Gastrocnemius medialis (tissue), 4 donors: ENCODE data around the gene ZNF292. TPM values are rescaled to one million over a fixed set of nuclear protein-coding genes. Genes with fewer than 3 reads are reported as not detected.

Experiments used
- ATAC-seq, 2 donors: fragments of 150-250 bp; one replicate each; pipeline ENCODE4 v1.9.1; 2016
- DNase-seq, 2 donors: peaks; one replicate each; pipeline ENCODE4 v3.0.0-alpha.2; 2019
- H3K27ac ChIP-seq, 4 donors: fragments of 200-600 bp; sonication (generic); 1 replicate in 1 of 4; 2 replicates in 3 of 4; pipeline ENCODE4 v1.5.1; 2016 to 2018; ENCODE audit warnings: mild to moderate bottlenecking in 2 of 4, moderate library complexity in 1 of 4
- H3K27me3 ChIP-seq, 3 donors: fragments of 200-600 bp; sonication (generic) in 2 of 3; 1 replicate in 1 of 3; 2 replicates in 2 of 3; pipeline versions ENCODE4 v1.5.1 to v1.6.0; 2016 to 2019; ENCODE audit warnings: mild to moderate bottlenecking in 1 of 3, moderate library complexity in 1 of 3
- H3K36me3 ChIP-seq, 2 donors: fragments of 200-600 bp; sonication (generic) in 1 of 2; one replicate each; pipeline ENCODE4 v1.5.1; 2017 to 2018
- H3K4me1 ChIP-seq, 2 donors: fragments of 200-600 bp; sonication (generic) in 1 of 2; one replicate each; pipeline ENCODE4 v1.5.1; 2016 to 2017; ENCODE audit warnings: mild to moderate bottlenecking in 2 of 2
- H3K4me3 ChIP-seq, 4 donors: fragments of 200-600 bp; sonication (generic) in 3 of 4; 1 replicate in 1 of 4; 2 replicates in 3 of 4; pipeline ENCODE4 v1.5.1; 2016 to 2019; ENCODE audit warnings: mild to moderate bottlenecking in 2 of 4
- H3K9me3 ChIP-seq, 3 donors: fragments of 200-600 bp; sonication (generic) in 2 of 3; 1 replicate in 1 of 3; 2 replicates in 2 of 3; pipeline ENCODE4 v1.5.1; 2016 to 2019
- POLR2A ChIP-seq, 2 donors: fragments of 450-650 bp; IDR thresholded peaks; one replicate each; pipeline ENCODE4 v1.6.1; 2017; ENCODE audit warnings: antibody characterized with exemption in 2 of 2, mild to moderate bottlenecking in 2 of 2, moderate library complexity in 2 of 2
- in situ Hi-C, 4 donors: fragments of 200-750 bp; cut with MboI; loops; one replicate each; pipeline versions ENCODE4 v1.15.0 to v1.8.0; 2017; ENCODE audit warnings: low sequenced_read_pairs in 4 of 4
- intact Hi-C: fragments of 100-400 bp; cut with DNase I; formaldehyde crosslinking; loops from one replicate; pipeline ENCODE4 v1.15.1; 2023; ENCODE audit warnings: low total_unique reads
- total RNA-seq, 4 donors: library from RNA; depleted of rRNA; stranded (reverse); fragments of >200 nt; gene quantifications; one replicate each; pipeline versions ENCODE4 v1.1.0 to v1.2.3, GENCODE V29; 2016
- TF ChIP-seq, protein P1 (sequence below), 5 experiments: fragments of 450-650 bp in 3 of 5; fragments of 200-600 bp in 2 of 5; sonication (generic) in 2 of 5; IDR thresholded peaks in 4 of 5; conservative IDR thresholded peaks in 1 of 5; 1 replicate in 4 of 5; 2 replicates in 1 of 5; pipeline ENCODE4 v1.5.1; 2016 to 2019; ENCODE audit warnings: antibody characterized with exemption in 5 of 5, mild to moderate bottlenecking in 3 of 5, moderate library complexity in 3 of 5

The ZNF292 gene
- total RNA-seq, 4 donors from 2014 or later, result 10.7 to 21.7 (median 11.5) TPM

DNA sequence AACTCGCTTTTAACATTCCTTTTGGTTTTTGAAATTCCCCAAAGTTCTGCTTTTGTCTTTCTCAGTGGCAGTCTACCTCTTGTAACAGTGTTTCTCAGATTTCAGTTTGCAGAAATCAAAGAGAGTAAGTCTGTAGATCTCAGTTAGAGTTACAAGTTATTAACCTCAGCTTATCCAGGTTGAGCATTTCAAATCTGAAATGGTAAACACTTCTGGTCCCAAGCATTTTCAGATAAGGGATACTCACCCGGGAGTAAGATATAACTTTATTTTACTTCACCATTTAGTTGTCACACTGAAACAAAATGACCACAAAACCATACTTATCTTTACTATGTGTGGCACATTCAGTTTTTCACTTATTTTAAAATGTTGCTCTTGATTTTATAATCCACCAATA, 9.8 kb downstream of the ZNF292 start:
- Histone ChIP-seq H3K4me1 (peaks cover 22 to 36% of the 10 kb centered on the region in 2 donors), H3K36me3 (no peaks in the 10 kb centered on the region), H3K9me3 (no peaks in the 10 kb centered on the region), H3K27me3 (no peaks in the 10 kb centered on the region), H3K27ac (no peak overlapping the region), H3K4me3 (no peak overlapping the region)
- intact Hi-C loops (no loop called here), in situ Hi-C loops (no loop called here)
- TF ChIP-seq POLR2A (IDR thresholded peaks at IDR 0.05), result no peak
- TF ChIP-seq, protein P1, sequence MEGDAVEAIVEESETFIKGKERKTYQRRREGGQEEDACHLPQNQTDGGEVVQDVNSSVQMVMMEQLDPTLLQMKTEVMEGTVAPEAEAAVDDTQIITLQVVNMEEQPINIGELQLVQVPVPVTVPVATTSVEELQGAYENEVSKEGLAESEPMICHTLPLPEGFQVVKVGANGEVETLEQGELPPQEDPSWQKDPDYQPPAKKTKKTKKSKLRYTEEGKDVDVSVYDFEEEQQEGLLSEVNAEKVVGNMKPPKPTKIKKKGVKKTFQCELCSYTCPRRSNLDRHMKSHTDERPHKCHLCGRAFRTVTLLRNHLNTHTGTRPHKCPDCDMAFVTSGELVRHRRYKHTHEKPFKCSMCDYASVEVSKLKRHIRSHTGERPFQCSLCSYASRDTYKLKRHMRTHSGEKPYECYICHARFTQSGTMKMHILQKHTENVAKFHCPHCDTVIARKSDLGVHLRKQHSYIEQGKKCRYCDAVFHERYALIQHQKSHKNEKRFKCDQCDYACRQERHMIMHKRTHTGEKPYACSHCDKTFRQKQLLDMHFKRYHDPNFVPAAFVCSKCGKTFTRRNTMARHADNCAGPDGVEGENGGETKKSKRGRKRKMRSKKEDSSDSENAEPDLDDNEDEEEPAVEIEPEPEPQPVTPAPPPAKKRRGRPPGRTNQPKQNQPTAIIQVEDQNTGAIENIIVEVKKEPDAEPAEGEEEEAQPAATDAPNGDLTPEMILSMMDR (IDR thresholded peaks at IDR 0.05 in 4 of 5, conservative IDR thresholded peaks at IDR 0.05 in 1 of 5), result no peak
- DNase-seq (no peak), ATAC-seq (no peak)

DNA sequence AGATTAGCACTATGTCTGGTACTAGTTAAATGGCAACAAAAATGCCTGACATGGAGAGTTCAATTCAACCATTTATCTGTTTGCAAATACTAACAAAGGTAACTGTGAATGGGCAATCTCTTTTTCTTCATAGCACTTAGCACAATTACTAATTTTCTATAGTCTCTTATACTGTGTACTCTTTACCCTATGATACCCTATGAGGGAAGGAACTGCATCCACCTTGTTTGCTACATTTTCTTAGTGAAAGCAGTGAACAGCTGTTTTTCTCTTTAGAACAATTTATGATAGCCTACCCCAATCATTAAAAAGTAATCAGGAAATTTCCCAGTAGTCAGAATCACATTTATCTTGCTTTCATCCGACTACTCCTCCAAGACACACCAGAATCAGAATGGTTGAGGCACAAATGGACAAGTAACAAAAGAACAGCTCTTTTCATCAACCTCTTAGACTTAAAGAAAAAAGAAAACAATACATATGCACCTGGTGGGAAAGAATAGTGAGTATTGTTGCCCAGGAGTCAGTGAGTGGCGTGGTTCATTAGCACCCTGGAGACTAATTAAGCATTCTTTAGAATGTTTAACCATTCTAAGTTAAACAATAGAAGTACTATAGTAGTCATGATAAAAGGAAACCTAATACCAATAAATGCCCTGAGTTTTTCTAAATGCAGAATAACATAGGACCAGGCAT, 16.7 kb downstream of the ZNF292 start:
- in situ Hi-C loops (no loop called here), intact Hi-C loops (no loop called here)
- no peak overlapping the region for H3K4me3 ChIP-seq
- ATAC-seq, result no peak
- H3K27me3 ChIP-seq, result no peaks in the 10 kb centered on the region
- no peak for DNase-seq
- TF ChIP-seq, protein P1 (IDR thresholded peaks at IDR 0.05 in 4 of 5, conservative IDR thresholded peaks at IDR 0.05 in 1 of 5), result no peak
- no peak for TF ChIP-seq POLR2A (IDR thresholded peaks at IDR 0.05)
- no peaks in the 10 kb centered on the region for H3K9me3 ChIP-seq
- no peak overlapping the region for H3K27ac ChIP-seq
- no peaks in the 10 kb centered on the region for H3K36me3 ChIP-seq
- peaks cover 45 to 50% of the 10 kb centered on the region in 2 donors for H3K4me1 ChIP-seq

DNA sequence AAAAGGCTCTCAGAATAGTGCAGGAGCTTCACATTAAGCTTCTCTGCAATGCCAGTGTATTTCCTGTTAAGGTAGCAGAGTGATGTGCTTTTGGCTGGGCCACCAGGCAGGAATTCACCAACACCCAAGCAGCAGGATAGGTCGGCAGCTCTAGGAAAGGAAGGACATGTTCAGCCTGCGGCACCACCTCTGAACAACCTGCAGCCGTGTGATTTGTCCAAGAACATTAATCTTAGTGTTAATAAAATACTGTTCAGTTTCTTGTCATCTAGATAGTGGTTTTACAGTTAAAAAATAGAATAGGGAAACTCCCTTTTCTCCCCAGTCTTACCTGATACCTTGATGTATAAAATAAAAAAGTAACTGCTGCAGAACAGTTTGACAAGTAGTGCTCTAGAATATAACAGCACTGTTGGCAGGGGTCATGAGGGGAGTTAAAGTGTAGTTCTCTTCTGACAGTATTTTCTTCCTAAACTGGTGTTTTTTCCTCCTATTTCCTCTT, 18.8 kb downstream of the ZNF292 start:
- Histone ChIP-seq H3K9me3 (no peaks in the 10 kb centered on the region), H3K4me3 (no peak overlapping the region), H3K36me3 (no peaks in the 10 kb centered on the region), H3K27me3 (no peaks in the 10 kb centered on the region), H3K27ac (no peak overlapping the region), H3K4me1 (peaks cover 39 to 45% of the 10 kb centered on the region in 2 donors)
- ATAC-seq (no peak), DNase-seq (no peak)
- in situ Hi-C loops (no loop called here), intact Hi-C loops (no loop called here)
- TF ChIP-seq, protein P1 (IDR thresholded peaks at IDR 0.05 in 4 of 5, conservative IDR thresholded peaks at IDR 0.05 in 1 of 5), result no peak
- TF ChIP-seq POLR2A (IDR thresholded peaks at IDR 0.05), result no peak

DNA sequence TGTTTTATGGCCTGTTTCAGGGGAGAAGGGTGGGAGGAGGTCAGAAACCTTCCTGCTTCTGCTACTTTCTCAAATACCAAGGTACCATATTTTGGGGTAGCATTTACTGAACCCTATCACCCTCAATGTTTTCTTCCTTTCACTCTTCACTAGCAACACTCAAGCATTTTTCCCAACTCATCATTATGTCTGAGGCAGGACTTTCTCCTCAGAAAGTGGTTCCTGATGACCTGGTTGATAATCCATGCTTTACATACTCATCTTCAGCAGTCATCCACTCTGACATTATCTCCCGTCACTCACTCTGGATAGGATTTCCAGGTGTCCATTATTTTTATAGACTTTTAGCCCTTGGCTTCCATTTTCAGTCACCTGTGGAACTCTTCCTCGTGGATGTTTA, 21.1 kb downstream of the ZNF292 start:
- in situ Hi-C loops, result no loop called here
- Histone ChIP-seq H3K9me3 (no peaks in the 10 kb centered on the region), H3K4me1 (peaks cover 29 to 38% of the 10 kb centered on the region in 2 donors), H3K27ac (no peak overlapping the region), H3K4me3 (no peak overlapping the region), H3K36me3 (no peaks in the 10 kb centered on the region), H3K27me3 (no peaks in the 10 kb centered on the region)
- DNase-seq (no peak), ATAC-seq (no peak)
- intact Hi-C loops, result no loop called here
- TF ChIP-seq, protein P1 (IDR thresholded peaks at IDR 0.05 in 4 of 5, conservative IDR thresholded peaks at IDR 0.05 in 1 of 5), result no peak
- no peak for TF ChIP-seq POLR2A (IDR thresholded peaks at IDR 0.05)
